Large intestine (tissue), 3 donors: ENCODE results near the gene TLCD3B. TPM values are rescaled to one million over a fixed set of nuclear protein-coding genes. Genes with fewer than 3 reads are reported as not detected.

Source experiments
- DNase-seq, 2 donors: peaks; one replicate each; pipeline versions ENCODE4 v3.0.0 to v3.0.0-alpha.2; 2013
- H3K27ac ChIP-seq: one replicate; pipeline ENCODE4 v1.5.1; 2013; ENCODE audit warnings: low read length
- H3K27me3 ChIP-seq: 2 replicates; pipeline ENCODE4 v1.6.1; 2013; ENCODE audit warnings: low read length; ENCODE audit not compliant: control insufficient read depth, insufficient read depth
- H3K36me3 ChIP-seq: 2 replicates; pipeline ENCODE4 v1.6.1; 2013; ENCODE audit warnings: low read length; ENCODE audit not compliant: control insufficient read depth, insufficient read depth
- H3K4me1 ChIP-seq: one replicate; pipeline ENCODE4 v1.6.1; 2013; ENCODE audit warnings: low read length; ENCODE audit not compliant: control insufficient read depth, insufficient read depth
- H3K4me3 ChIP-seq: one replicate; pipeline ENCODE4 v1.5.1; 2013; ENCODE audit warnings: low read length
- H3K9me3 ChIP-seq: one replicate; pipeline ENCODE4 v1.6.1; 2013; ENCODE audit warnings: mild to moderate bottlenecking, low read depth, low read length, moderate library complexity; ENCODE audit not compliant: control insufficient read depth
- WGBS: methylation state at CpG from one replicate; pipeline ENCODE4 v1.1.5; 2013; ENCODE audit warnings: low lambda C conversion rate; ENCODE audit not compliant: insufficient coverage; 5-methylcytosine and 5-hydroxymethylcytosine counted together
- polyA plus RNA-seq: library from polyadenylated mRNA; unstranded; fragments of 120-200 nt; gene quantifications from one replicate; pipeline ENCODE4 v1.2.1, GENCODE V29; 2013

Gene TLCD3B
- polyA plus RNA-seq, 1 donor: 3.2 TPM

GRCh38 chr16:29995324-29995910 is 35.7 kb downstream of the TLCD3B start, which contains the start of gene HIRIP3:
HIRIP3 (minus strand) TSS chr16:29995617; CDS start chr16:29995605, 12 bp downstream.
- H3K27ac ChIP-seq: peak within 1 kb of the TSS; percentile 99
- peaks cover 34% of the 10 kb centered on the region for H3K36me3 ChIP-seq
- no CpG with 5 or more reads among the region's 53 CpGs for WGBS

GRCh38 chr16:29994600-29995323 is 36.3 kb downstream of the TLCD3B start:
- H3K4me3 ChIP-seq: peak overlapping the region; percentile 98
- peaks cover 9% of the 10 kb centered on the region for H3K4me1 ChIP-seq
- H3K27me3 ChIP-seq: no peaks in the 10 kb centered on the region
- peaks cover 32% of the 10 kb centered on the region for H3K36me3 ChIP-seq
- peak overlapping the region; percentile 99 for H3K27ac ChIP-seq
- WGBS: no CpG with 5 or more reads among the region's 24 CpGs
- DNase-seq: peak in 1 of 2 donors; percentile 64
- H3K9me3 ChIP-seq: no peaks in the 10 kb centered on the region

More at GRCh38 chr16:29995324-29995910, 35.7 kb downstream of the TLCD3B start, which contains the start of gene HIRIP3:
- DNase-seq: peak; percentile 79 to 87
- Histone ChIP-seq H3K4me3 (peak within 1 kb of the TSS; percentile 98), H3K27me3 (no peaks in the 10 kb centered on the region), H3K9me3 (no peaks in the 10 kb centered on the region), H3K4me1 (peaks cover 6% of the 10 kb centered on the region)

- no peak for DNase-seq
- Histone ChIP-seq H3K27ac (no peak overlapping the region), H3K36me3 (peaks cover 39% of the 10 kb centered on the region), H3K9me3 (no peaks in the 10 kb centered on the region), H3K27me3 (no peaks in the 10 kb centered on the region), H3K4me3 (no peak overlapping the region), H3K4me1 (peaks cover 13% of the 10 kb centered on the region)
- WGBS: 96% methylated on average over 6 of the region's 9 CpGs
These were observed 37.0 kb downstream of the TLCD3B start for GRCh38 chr16:29993903-29994599.

- Histone ChIP-seq H3K27ac (no peak overlapping the region), H3K4me1 (peaks cover 13% of the 10 kb centered on the region), H3K9me3 (no peaks in the 10 kb centered on the region), H3K36me3 (peaks cover 46% of the 10 kb centered on the region), H3K27me3 (no peaks in the 10 kb centered on the region), H3K4me3 (no peak overlapping the region)
- WGBS: no CpG with 5 or more reads among the region's 25 CpGs
- no peak for DNase-seq
These were observed 37.7 kb downstream of the TLCD3B start for GRCh38 chr16:29993191-29993902.

- H3K4me3 ChIP-seq: no peak overlapping the region
- no CpG with 5 or more reads among the region's 7 CpGs for whole genome bisulfite sequencing
- H3K9me3 ChIP-seq: no peaks in the 10 kb centered on the region
- DNase-seq: no peak
- H3K27ac ChIP-seq: no peak overlapping the region
- H3K4me1 ChIP-seq: peaks cover 13% of the 10 kb centered on the region
- no peaks in the 10 kb centered on the region for H3K27me3 ChIP-seq
- H3K36me3 ChIP-seq: peaks cover 55% of the 10 kb centered on the region
These were observed 38.6 kb downstream of the TLCD3B start for GRCh38 chr16:29992344-29992967.

- WGBS: no CpG with 5 or more reads among the region's 5 CpGs
- Histone ChIP-seq H3K36me3 (peaks cover 64% of the 10 kb centered on the region), H3K9me3 (no peaks in the 10 kb centered on the region), H3K27ac (no peak overlapping the region), H3K4me1 (peaks cover 13% of the 10 kb centered on the region), H3K4me3 (no peak overlapping the region), H3K27me3 (no peaks in the 10 kb centered on the region)
- DNase-seq: no peak
These were observed 39.5 kb downstream of the TLCD3B start for GRCh38 chr16:29991571-29991904.

GRCh38 chr16:29990883-29991570 is 40.0 kb downstream of the TLCD3B start:
- no CpG with 5 or more reads among the region's 35 CpGs for WGBS
- H3K9me3 ChIP-seq: no peaks in the 10 kb centered on the region
- H3K27ac ChIP-seq: no peak overlapping the region
- H3K4me3 ChIP-seq: no peak overlapping the region
- H3K4me1 ChIP-seq: peaks cover 13% of the 10 kb centered on the region
- peaks cover 69% of the 10 kb centered on the region for H3K36me3 ChIP-seq
- no peak for DNase-seq
- H3K27me3 ChIP-seq: no peaks in the 10 kb centered on the region

- H3K4me3 ChIP-seq: no peak overlapping the region
- H3K4me1 ChIP-seq: peaks cover 13% of the 10 kb centered on the region
- no peaks in the 10 kb centered on the region for H3K9me3 ChIP-seq
- peaks cover 79% of the 10 kb centered on the region for H3K36me3 ChIP-seq
- H3K27me3 ChIP-seq: no peaks in the 10 kb centered on the region
- no peak overlapping the region for H3K27ac ChIP-seq
- no CpG with 5 or more reads among the region's 2 CpGs for WGBS
- DNase-seq: no peak
These were observed 41.0 kb downstream of the TLCD3B start for GRCh38 chr16:29990034-29990433.

- Histone ChIP-seq H3K4me3 (no peak overlapping the region), H3K27ac (no peak overlapping the region), H3K27me3 (no peaks in the 10 kb centered on the region), H3K9me3 (no peaks in the 10 kb centered on the region), H3K4me1 (peaks cover 7% of the 10 kb centered on the region), H3K36me3 (peaks cover 86% of the 10 kb centered on the region)
- WGBS: 89% methylated on average over 8 of the region's 23 CpGs
- DNase-seq: no peak
These were observed 41.8 kb downstream of the TLCD3B start for GRCh38 chr16:29989111-29989858.
